ENCODE measurements around the gene USP36.
A peak's percentile ranks its signal among the peaks of the same experiment; 100 is the strongest.

USP36 gene

GRCh38 chr17:78834571-78834970, 6.0 kb downstream of the USP36 start:
- Mint-ChIP-seq H3K36me3 (ENCODE audit: low read depth) (peaks cover 78% of the 10 kb centered on the region), H3K27ac (no peak overlapping the region), H3K4me3 (no peak overlapping the region), H3K4me1 (peaks cover 20% of the 10 kb centered on the region), H3K27me3 (no peaks in the 10 kb centered on the region), H3K9me3 (no peaks in the 10 kb centered on the region)
- DNase-seq (no peak), ATAC-seq (no peak)

GRCh38 chr17:78832541-78832810, 8.1 kb downstream of the USP36 start:
- H3K36me3 Mint-ChIP-seq (ENCODE audit: low read depth): peaks cover 68% of the 10 kb centered on the region

GRCh38 chr17:78831688-78832540, 8.7 kb downstream of the USP36 start:
- Mint-ChIP-seq H3K4me3 (no peak overlapping the region), H3K36me3 (ENCODE audit: low read depth) (peaks cover 63% of the 10 kb centered on the region), H3K4me1 (peaks cover 1% of the 10 kb centered on the region), H3K27ac (no peak overlapping the region), H3K9me3 (no peaks in the 10 kb centered on the region), H3K27me3 (no peaks in the 10 kb centered on the region)
- DNase-seq (no peak), ATAC-seq (no peak)

More at GRCh38 chr17:78832541-78832810, 8.1 kb downstream of the USP36 start:
- ATAC-seq (no peak), DNase-seq (no peak)
- no peaks in the 10 kb centered on the region for H3K9me3 Mint-ChIP-seq
- no peaks in the 10 kb centered on the region for H3K27me3 Mint-ChIP-seq
- peaks cover 3% of the 10 kb centered on the region for H3K4me1 Mint-ChIP-seq
- no peak overlapping the region for H3K4me3 Mint-ChIP-seq
- no peak overlapping the region for H3K27ac Mint-ChIP-seq

GRCh38 chr17:78829477-78829876, 11.1 kb downstream of the USP36 start:
- Mint-ChIP-seq H3K36me3 (ENCODE audit: low read depth) (peaks cover 67% of the 10 kb centered on the region), H3K9me3 (no peaks in the 10 kb centered on the region)
- ATAC-seq: no peak

GRCh38 chr17:78828470-78829185, 12.0 kb downstream of the USP36 start:
- ATAC-seq (peak; percentile 82), DNase-seq (no peak)
- no peaks in the 10 kb centered on the region for H3K9me3 Mint-ChIP-seq
- peaks cover 1% of the 10 kb centered on the region for H3K4me1 Mint-ChIP-seq
- peaks cover 67% of the 10 kb centered on the region for H3K36me3 Mint-ChIP-seq (ENCODE audit: low read depth)
- no peaks in the 10 kb centered on the region for H3K27me3 Mint-ChIP-seq
- peak overlapping the region; percentile 6 for H3K27ac Mint-ChIP-seq
- no peak overlapping the region for H3K4me3 Mint-ChIP-seq

More at GRCh38 chr17:78829477-78829876, 11.1 kb downstream of the USP36 start:
- Mint-ChIP-seq H3K27me3 (no peaks in the 10 kb centered on the region), H3K4me3 (no peak overlapping the region), H3K4me1 (peaks cover 1% of the 10 kb centered on the region), H3K27ac (no peak overlapping the region)
- DNase-seq: no peak

- no peak overlapping the region for H3K4me3 Mint-ChIP-seq
- no peaks in the 10 kb centered on the region for H3K9me3 Mint-ChIP-seq
- DNase-seq: no peak
- H3K27ac Mint-ChIP-seq: no peak overlapping the region
- ATAC-seq: no peak
- peaks cover 66% of the 10 kb centered on the region for H3K36me3 Mint-ChIP-seq (ENCODE audit: low read depth)
- H3K4me1 Mint-ChIP-seq: peaks cover 7% of the 10 kb centered on the region
- no peaks in the 10 kb centered on the region for H3K27me3 Mint-ChIP-seq
Measured at GRCh38 chr17:78826836-78827509, 13.6 kb downstream of the USP36 start.

GRCh38 chr17:78826421-78826820, 14.2 kb downstream of the USP36 start:
- H3K36me3 Mint-ChIP-seq (ENCODE audit: low read depth): peaks cover 65% of the 10 kb centered on the region
- peaks cover 9% of the 10 kb centered on the region for H3K4me1 Mint-ChIP-seq
- no peak overlapping the region for H3K27ac Mint-ChIP-seq
- no peak overlapping the region for H3K4me3 Mint-ChIP-seq
- H3K27me3 Mint-ChIP-seq: no peaks in the 10 kb centered on the region
- DNase-seq: no peak
- no peaks in the 10 kb centered on the region for H3K9me3 Mint-ChIP-seq
- ATAC-seq: no peak

- Mint-ChIP-seq H3K9me3 (no peaks in the 10 kb centered on the region), H3K4me3 (no peak overlapping the region), H3K4me1 (peaks cover 14% of the 10 kb centered on the region), H3K27ac (no peak overlapping the region), H3K27me3 (no peaks in the 10 kb centered on the region), H3K36me3 (ENCODE audit: low read depth) (peaks cover 67% of the 10 kb centered on the region)
- DNase-seq (no peak), ATAC-seq (no peak)
Measured at GRCh38 chr17:78825696-78826095, 14.9 kb downstream of the USP36 start.

GRCh38 chr17:78824240-78824639, 16.4 kb downstream of the USP36 start:
- Mint-ChIP-seq H3K4me3 (no peak overlapping the region), H3K36me3 (ENCODE audit: low read depth) (peaks cover 69% of the 10 kb centered on the region), H3K27me3 (no peaks in the 10 kb centered on the region), H3K27ac (peak overlapping the region; percentile 2), H3K9me3 (no peaks in the 10 kb centered on the region), H3K4me1 (peaks cover 25% of the 10 kb centered on the region)
- ATAC-seq (no peak), DNase-seq (no peak)

- Mint-ChIP-seq H3K9me3 (no peaks in the 10 kb centered on the region), H3K27ac (no peak overlapping the region), H3K27me3 (no peaks in the 10 kb centered on the region), H3K4me1 (peaks cover 33% of the 10 kb centered on the region), H3K4me3 (no peak overlapping the region), H3K36me3 (ENCODE audit: low read depth) (peaks cover 76% of the 10 kb centered on the region)
- ATAC-seq (no peak), DNase-seq (no peak)
Measured at GRCh38 chr17:78823282-78824046, 17.1 kb downstream of the USP36 start.

- ATAC-seq (no peak), DNase-seq (no peak)
- Mint-ChIP-seq H3K4me1 (peaks cover 38% of the 10 kb centered on the region), H3K36me3 (ENCODE audit: low read depth) (peaks cover 73% of the 10 kb centered on the region), H3K27me3 (no peaks in the 10 kb centered on the region), H3K4me3 (no peak overlapping the region), H3K9me3 (no peaks in the 10 kb centered on the region), H3K27ac (no peak overlapping the region)
Measured at GRCh38 chr17:78822552-78822951, 18.1 kb downstream of the USP36 start.

GRCh38 chr17:78821961-78822360, 18.7 kb downstream of the USP36 start:
- H3K27ac Mint-ChIP-seq: no peak overlapping the region

GRCh38 chr17:78820841-78821240, 19.8 kb downstream of the USP36 start:
- H3K27me3 Mint-ChIP-seq: no peaks in the 10 kb centered on the region
- no peak overlapping the region for H3K4me3 Mint-ChIP-seq
- no peaks in the 10 kb centered on the region for H3K9me3 Mint-ChIP-seq
- H3K36me3 Mint-ChIP-seq (ENCODE audit: low read depth): peaks cover 79% of the 10 kb centered on the region
- no peak overlapping the region for H3K27ac Mint-ChIP-seq
- H3K4me1 Mint-ChIP-seq: peaks cover 47% of the 10 kb centered on the region
- ATAC-seq (no peak), DNase-seq (no peak)

More at GRCh38 chr17:78821961-78822360, 18.7 kb downstream of the USP36 start:
- ATAC-seq: no peak
- peaks cover 44% of the 10 kb centered on the region for H3K4me1 Mint-ChIP-seq
- H3K36me3 Mint-ChIP-seq (ENCODE audit: low read depth): peaks cover 79% of the 10 kb centered on the region
- no peak overlapping the region for H3K4me3 Mint-ChIP-seq
- H3K9me3 Mint-ChIP-seq: no peaks in the 10 kb centered on the region
- DNase-seq: no peak
- no peaks in the 10 kb centered on the region for H3K27me3 Mint-ChIP-seq
